Activated CD4-positive, alpha-beta T cell treated with anti-CD3 and anti-CD28 coated beads for 24 hours (primary cell): ENCODE data around the gene LYST.

ENCODE experiments used
- DNase-seq, 2 donors: peaks; one replicate each; pipeline ENCODE4 v3.0.0-alpha.2; 2020; ENCODE audit warnings: low read depth in 2 of 2

Gene LYST

GRCh38 chr1:235722858-235723257, 143.8 kb downstream of the LYST start:
- no peak for DNase-seq

- DNase-seq, result no peak
Measured at GRCh38 chr1:235721982-235722381, 144.7 kb downstream of the LYST start.

- no peak for DNase-seq
Measured at GRCh38 chr1:235720544-235720943, 146.2 kb downstream of the LYST start.

DNA sequence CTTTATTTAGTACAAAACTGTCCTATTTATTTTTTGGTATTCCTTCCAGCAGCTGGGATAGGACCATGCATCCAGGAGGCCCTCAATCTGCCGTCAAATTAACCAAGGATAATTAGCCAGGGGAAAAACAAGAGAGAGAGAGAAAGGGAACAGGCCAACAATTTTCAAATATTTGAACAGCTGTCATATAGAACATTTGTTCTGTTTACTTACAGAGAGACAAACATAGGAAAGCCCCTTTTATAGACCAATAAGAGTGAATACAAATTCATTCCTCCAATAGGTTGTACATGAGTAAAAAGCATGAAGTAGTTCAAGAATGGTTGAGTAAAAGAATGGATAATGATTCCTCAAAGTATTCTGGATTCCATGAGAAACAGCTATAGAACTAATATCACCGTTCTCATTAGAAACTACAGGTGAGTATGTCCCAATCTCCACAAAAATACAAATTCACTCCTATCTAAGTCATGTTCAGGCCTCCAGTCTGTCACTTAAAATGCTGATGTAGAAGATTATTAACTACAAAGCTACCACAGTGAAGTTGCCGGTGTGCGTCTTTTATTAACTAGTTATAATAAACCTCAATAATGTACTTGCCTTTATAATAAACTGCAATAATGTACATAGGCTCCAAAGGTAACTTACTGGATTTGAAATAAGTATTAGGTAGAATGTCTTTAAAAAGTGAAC, 152.4 kb downstream of the LYST start:
- no peak for DNase-seq

- DNase-seq, result no peak
Measured at GRCh38 chr1:235712812-235713211, 153.9 kb downstream of the LYST start.

GRCh38 chr1:235710687-235711086, 156.0 kb downstream of the LYST start:
- no peak for DNase-seq

- no peak for DNase-seq
Measured at GRCh38 chr1:235709018-235709417, 157.7 kb downstream of the LYST start.

DNA sequence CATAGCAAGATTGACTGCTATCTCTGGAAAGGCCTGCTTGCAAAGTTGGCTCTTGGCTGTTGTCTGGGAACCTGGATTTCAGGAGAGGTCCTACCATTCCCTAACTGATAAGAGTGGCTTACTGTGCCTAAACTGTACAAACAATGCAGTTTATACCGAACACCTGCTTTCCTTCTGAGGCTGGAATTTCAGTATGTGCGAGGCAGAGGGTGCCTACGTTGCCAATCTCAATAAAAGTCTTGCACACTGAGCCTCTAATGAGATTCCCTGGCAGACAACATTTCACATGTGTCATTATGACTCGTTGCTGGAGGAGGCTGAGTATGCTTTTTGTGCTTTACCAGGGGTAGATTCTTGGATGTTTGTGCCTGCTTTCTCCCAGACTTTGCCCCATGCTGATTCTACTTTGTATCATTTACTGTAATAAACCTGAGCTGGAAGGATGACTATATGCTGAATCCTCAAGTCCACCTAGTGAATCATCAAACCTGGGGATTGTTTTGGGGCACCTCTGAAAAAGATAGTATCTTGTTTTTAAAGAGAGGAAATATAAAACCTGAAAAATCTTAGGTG, 158.2 kb downstream of the LYST start:
- DNase-seq, result no peak

DNA sequence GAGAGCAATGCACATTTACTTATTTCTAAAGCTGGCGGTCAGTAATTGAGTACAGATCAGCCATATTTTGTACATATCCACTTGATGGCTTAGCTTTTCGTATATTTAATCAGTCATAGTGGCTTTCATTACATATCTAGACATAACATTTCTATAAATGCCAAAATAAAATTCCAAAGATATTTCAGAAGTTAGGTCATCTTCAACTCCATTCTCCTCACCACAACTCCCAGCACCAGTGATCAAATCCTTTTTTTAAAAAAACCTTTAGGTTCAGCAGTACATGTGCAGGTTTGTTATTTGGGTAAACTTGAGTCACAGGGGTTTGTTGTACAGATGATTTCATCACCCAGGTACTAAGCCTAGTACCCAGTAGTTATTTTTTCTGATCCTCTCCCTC, 163.2 kb downstream of the LYST start:
- no peak for DNase-seq

- no peak for DNase-seq
Measured at GRCh38 chr1:235702412-235702811, 164.3 kb downstream of the LYST start.

GRCh38 chr1:235697508-235697907, 169.2 kb downstream of the LYST start:
- no peak for DNase-seq

GRCh38 chr1:235689356-235689755, 177.3 kb downstream of the LYST start:
- DNase-seq, result no peak

DNA sequence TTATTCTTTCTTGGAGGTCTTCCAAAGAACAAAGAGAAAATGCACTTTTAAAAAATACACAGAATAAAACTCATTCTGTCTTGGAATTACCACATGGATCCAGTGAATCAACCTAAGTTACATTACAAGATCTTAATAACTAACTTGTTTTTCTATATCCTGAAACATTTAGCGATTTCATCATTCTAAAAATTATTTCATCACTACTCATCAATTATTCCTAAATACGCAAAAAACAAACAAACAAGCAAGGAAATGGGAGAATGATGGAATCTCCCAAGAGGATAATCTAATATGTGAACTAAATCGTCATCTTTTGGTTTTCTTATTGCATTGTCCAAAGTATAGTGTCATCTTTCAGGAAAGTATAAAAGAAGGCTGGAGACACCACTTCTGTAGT, 178.6 kb downstream of the LYST start:
- no peak for DNase-seq

GRCh38 chr1:235683653-235684052, 183.1 kb downstream of the LYST start:
- DNase-seq, result no peak

DNA sequence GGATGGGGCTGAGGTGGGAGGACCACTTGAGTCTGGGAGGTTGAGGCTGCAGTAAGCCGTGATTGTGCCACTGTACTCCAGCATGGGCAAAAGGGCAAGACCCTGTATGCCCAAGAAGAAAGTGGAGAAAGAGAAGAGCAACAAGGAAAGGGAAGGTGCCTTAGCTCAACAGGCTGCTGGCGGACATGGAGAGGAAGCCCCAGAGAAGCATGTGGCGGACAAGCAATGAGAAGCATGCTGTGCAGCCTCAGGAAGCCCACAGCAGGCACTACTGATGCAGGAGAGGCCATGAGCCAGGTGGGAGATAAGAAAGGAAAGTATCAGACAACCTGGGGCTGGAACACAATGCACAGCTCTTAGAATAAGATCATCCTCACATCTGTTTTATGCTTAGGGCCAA, 184.5 kb downstream of the LYST start:
- DNase-seq, result no peak

DNA sequence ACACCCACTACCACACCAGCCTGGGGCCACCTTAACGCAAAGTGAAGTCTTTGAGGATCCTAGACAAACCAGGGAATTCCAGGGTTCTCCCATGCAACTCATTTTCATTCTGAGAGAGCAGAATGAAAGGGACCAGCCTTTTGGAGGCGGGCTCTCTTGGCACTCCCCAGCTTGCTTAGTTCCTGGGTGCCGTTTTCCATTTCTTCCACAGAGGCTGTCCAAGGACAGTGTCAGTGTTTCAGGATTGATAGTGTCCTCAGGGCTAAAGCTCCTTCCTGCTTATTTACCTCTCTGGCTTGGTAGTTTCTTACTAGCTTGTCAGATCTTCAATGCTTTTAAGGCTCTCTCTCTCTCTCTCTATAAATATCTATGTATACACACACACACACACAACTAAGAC, 187.1 kb downstream of the LYST start:
- no peak for DNase-seq

- DNase-seq, result no peak
Measured at GRCh38 chr1:235679005-235679404, 187.7 kb downstream of the LYST start.

DNA sequence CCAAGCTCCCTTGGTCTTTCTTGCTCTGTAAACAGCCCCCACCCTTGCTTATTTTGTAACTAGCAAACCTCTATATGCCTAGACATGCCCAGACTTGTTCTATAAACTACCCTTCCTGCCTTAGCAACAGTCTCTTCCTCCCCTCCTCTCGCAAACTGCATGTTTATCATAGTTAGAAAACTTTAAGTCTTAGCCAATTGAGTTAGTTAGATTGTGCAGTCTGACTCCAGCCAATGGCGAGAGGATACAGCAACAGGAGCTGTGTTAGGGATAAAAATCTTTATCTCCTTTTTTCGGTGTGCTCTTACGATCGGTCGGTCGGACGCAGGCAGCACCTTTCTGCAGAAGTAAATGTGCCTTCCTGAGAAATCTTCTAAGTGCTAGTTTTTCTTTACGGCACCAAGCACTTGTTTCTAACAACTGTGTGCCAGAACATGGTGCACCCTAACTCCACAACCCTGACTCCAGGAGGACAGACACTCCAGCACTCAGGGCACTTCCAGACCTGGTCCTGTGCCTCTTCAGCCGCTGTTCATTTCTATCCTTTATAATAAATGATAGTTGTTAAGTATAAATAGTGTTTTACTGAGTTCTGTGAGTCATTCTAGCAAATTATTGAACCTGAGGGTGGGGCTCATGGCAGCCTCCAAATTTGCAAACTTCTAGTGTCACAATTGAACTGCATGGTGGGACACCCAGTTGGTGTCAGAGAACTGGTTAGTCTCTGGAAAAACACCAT, 191.4 kb downstream of the LYST start:
- DNase-seq, result no peak

DNA sequence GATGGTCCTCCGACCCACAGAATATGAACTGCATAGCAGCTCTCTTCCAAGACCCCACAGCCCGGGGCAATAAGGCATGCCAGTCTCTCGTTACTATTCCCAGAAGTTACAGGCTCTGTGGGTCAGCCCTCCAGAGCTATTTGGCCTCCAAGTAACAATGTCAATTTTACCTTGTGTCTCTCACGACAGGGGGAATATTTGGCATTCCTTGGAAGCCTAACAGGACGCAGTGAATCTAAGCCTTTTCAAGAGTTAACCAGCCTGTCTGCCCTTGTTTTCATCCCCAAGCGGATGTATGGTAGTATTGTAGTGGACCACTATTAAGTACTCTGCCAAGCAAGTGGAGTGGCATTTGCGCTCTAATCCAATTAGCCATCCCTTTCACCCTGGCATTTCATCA, 192.7 kb downstream of the LYST start:
- DNase-seq, result no peak

DNA sequence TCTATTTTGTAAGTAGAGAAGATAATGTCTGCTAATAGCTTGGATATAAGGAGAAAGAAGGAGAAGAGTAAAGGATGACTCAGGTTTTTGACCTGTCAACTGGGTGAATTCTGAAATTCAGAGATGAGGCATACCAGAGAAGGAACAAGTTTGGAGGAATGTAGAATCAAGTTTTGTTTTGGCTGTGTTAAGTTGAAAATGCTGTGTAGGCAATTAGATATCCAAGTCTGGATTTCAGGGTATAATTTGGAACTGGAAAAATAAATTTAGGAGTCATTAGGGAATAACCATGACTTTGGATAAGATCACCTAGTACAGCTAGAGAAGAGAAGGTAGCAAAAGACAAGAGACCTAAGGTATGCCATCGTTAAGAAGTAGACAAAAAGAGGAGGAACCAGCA, 194.7 kb downstream of the LYST start:
- DNase-seq, result no peak

DNA sequence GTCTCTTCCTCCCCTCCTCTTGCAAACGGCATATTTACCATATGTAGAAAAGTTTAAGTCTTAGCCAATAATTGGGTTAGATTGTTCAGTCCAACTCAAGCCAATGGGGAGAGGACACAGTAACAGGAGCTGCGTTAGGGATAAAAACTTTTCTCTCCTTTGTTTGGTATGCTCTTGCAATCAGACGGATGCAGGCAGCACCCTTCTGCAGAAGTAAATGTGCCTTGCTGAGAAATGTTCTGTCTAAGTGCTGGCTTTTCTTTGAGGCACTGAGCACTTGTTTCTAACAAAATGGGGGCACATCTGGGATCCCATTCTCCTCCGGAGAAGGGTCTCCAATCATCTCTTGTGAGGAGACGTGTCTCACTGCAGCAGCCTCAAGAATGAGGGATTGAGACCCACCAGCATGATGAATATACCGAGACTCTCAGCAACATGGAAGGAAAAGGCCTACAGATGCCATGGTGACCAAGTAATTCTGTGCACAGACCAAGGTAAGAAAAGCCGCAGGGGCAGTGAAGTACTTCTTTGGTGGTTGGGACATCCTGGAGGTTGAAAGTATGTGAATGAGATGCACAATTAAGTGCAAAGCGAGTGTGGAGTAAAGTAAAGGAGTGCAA, 196.4 kb downstream of the LYST start:
- no peak for DNase-seq

GRCh38 chr1:235669277-235669676, 197.4 kb downstream of the LYST start:
- no peak for DNase-seq

DNA sequence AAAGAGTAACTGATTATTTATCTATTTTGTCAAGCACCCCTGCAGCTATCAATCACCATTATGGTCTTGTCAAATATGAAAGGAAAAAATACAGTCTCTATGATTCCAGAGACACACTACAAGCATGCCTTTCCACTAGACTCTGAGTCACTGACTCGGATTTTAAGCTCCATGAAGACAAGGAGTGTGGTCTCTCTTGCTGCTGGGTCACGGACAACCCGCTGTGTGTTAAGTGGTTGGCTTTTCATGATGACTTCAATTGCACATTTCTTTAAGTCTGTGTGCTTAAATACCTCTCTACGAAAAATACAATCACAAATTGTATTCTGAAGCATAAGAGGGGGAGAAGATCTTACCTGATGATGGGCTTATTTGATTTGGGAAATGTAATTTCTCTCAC, 203.1 kb downstream of the LYST start:
- DNase-seq, result no peak
